Testis (tissue), 2 donors: Measurements from ENCODE around the gene CEP250.

Experiments
- CTCF ChIP-seq, 3 experiments: fragments of 450-650 bp in 2 of 3; fragments of 200-600 bp in 1 of 3; sonication (generic) in 1 of 3; IDR thresholded peaks; one replicate each; pipeline ENCODE4 v1.5.1; 2016 to 2019; ENCODE audit warnings: antibody characterized with exemption in 3 of 3, mild to moderate bottlenecking in 2 of 3, moderate library complexity in 1 of 3
- POLR2A ChIP-seq: fragments of 450-650 bp; IDR thresholded peaks from one replicate; pipeline ENCODE4 v1.6.1; 2017; ENCODE audit warnings: antibody characterized with exemption, mild to moderate bottlenecking, moderate library complexity

GRCh38 chr20:35503281-35503680 is 47.9 kb downstream of the CEP250 start:
- TF ChIP-seq CTCF (IDR thresholded peaks at IDR 0.05) (no peak), POLR2A (no peak)
